DMS 273 (cell line): ENCODE results near the gene THBS2.

Experiments
- DNase-seq: peaks from one replicate; lab custom pipeline; 2025; ENCODE audit not compliant: unreplicated experiment; lab: John Stamatoyannopoulos, UW

THBS2 gene

DNA sequence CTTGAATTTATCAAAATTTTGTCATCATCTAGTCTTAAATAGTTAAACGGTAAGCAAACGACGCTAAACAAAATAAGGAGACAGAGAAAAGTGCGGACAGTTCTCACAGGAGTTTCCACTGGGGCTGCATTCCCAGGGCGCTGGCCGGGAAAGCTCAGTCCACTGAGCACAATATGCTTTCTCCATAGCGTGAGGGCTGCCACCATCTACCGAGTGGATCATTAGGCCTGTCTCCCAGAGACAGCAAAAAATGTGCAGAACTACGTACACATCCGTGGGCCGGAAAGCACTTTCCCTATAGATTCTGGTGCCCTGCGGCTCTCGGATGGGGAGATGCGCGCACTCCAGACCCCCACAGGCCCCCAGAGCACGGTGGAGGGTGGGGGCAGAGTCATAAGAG lies 84.9 kb downstream of the THBS2 start:
- no peak for DNase-seq

GRCh38 chr6:169168302-169168630 lies 85.4 kb downstream of the THBS2 start:
- no peak for DNase-seq

DNA sequence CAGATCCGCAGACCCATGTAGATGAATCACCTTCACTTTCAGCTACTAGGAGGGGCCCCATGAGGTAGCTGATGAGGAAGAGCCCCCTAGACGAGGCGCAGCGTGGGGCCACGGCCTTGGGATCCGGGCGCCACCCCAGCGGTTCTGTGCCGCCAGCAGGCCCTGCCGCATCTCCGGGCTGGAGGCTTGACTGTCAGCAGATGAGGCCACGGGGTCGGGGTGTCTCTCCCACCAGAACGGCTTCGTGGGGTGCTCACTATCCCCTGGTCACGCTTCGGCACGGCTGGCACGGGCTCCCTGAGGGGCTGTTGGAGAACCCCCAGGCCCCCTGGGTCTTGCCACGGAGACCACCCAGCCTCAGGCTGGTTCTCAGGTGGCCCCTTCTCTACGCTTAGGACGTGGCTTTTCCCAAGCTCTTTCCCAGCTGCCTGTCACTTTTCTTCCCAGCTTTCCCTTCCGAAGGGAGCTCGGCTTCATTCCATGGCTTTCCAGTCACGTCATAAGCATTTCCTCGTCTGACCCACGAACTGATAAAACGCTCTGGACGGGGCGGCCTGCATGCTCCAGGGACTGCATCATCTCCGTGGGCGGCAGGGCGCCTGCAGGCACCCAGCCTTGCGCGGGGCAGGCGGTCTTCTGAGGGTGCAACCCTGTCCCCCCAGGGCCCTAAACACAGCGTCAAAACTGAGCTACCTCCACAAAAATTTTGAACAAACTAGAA lies 85.9 kb downstream of the THBS2 start:
- DNase-seq, result no peak

DNA sequence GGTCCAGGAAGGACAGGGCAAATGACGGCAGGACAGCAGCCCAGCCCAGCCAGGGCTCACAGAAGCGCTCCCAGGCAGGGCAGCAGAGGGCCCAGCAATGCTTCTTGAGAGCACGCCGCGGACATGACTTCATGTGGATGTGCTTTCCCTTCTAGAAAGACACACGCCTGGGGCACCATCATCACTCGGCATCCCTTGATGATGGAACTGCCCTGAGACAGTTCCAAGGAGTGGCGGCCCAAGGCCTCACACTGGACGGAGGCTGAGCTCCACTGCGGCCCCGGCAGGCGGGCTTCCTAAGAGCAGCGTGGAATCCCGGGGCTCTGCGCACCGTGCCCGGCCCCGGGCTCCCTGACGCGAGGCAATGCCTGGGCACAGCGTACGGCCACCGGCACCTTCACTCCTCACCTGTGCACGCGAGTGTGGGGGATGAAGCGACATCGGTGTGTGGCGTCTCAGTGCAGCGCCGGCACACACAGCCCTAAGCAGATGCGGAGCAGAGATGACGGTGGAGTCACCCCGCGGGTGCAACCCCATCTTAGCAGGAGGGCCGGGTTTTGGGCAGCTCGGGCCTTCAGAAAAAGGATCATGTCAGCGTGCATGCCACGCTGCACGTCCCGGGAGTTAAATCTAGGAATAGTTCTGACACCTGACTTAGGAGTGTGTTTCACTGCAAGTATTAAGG lies 86.6 kb downstream of the THBS2 start:
- no peak for DNase-seq
